ENCODE measurements around the gene DSTYK.
"Not testable (repeated sequence)": the region's sequence is repeated elsewhere in the genome, so short reads cannot be mapped to it uniquely, and the experiment has no call there.

The DSTYK gene

GRCh38 chr1:205170532-205171269 is 40.8 kb downstream of the DSTYK start:
- no peak for DNase-seq (ENCODE audit: low spot score)

GRCh38 chr1:205169248-205169647 is 42.3 kb downstream of the DSTYK start:
- no peak for DNase-seq (ENCODE audit: low spot score)

- no peak for DNase-seq (ENCODE audit: low spot score)
Measured at GRCh38 chr1:205168291-205168690, 43.2 kb downstream of the DSTYK start.

GRCh38 chr1:205162301-205162700 is 49.2 kb downstream of the DSTYK start:
- no peak for DNase-seq (ENCODE audit: low spot score)

GRCh38 chr1:205161076-205161475 is 50.4 kb downstream of the DSTYK start:
- no peak for DNase-seq (ENCODE audit: low spot score)

GRCh38 chr1:205158048-205158616 is 53.4 kb downstream of the DSTYK start:
- no peak for DNase-seq (ENCODE audit: low spot score)

- not testable (repeated sequence) for DNase-seq (ENCODE audit: low spot score)
Measured at GRCh38 chr1:205155665-205156377, 55.7 kb downstream of the DSTYK start.

GRCh38 chr1:205152505-205152904 is 59.0 kb downstream of the DSTYK start:
- DNase-seq (ENCODE audit: low spot score), result no peak

- no peak for DNase-seq (ENCODE audit: low spot score)
Measured at GRCh38 chr1:205150651-205151428, 60.7 kb downstream of the DSTYK start.

- no peak for DNase-seq (ENCODE audit: low spot score)
Measured at GRCh38 chr1:205147191-205147835, 64.2 kb downstream of the DSTYK start.

- DNase-seq (ENCODE audit: low spot score), result no peak
Measured at GRCh38 chr1:205144751-205145150, 66.8 kb downstream of the DSTYK start.

- DNase-seq (ENCODE audit: low spot score), result no peak
Measured at GRCh38 chr1:205144046-205144720, 67.3 kb downstream of the DSTYK start.

- DNase-seq (ENCODE audit: low spot score), result no peak
Measured at GRCh38 chr1:205142102-205142469, 69.4 kb downstream of the DSTYK start.

GRCh38 chr1:205141236-205142101 is 70.0 kb downstream of the DSTYK start:
- DNase-seq (ENCODE audit: low spot score), result peak; percentile 49

GRCh38 chr1:205140113-205140512 is 71.4 kb downstream of the DSTYK start:
- no peak for DNase-seq (ENCODE audit: low spot score)

GRCh38 chr1:205137901-205138300 is 73.6 kb downstream of the DSTYK start:
- no peak for DNase-seq (ENCODE audit: low spot score)

GRCh38 chr1:205133287-205133686 is 78.2 kb downstream of the DSTYK start:
- no peak for DNase-seq (ENCODE audit: low spot score)

- DNase-seq (ENCODE audit: low spot score), result no peak
Measured at GRCh38 chr1:205129447-205130029, 82.0 kb downstream of the DSTYK start.

GRCh38 chr1:205128050-205128449 is 83.5 kb downstream of the DSTYK start:
- no peak for DNase-seq (ENCODE audit: low spot score)

- no peak for DNase-seq (ENCODE audit: low spot score)
Measured at GRCh38 chr1:205127646-205128045, 83.9 kb downstream of the DSTYK start.
